ENCODE results near the gene DAO.
"Not testable (repeated sequence)": the region's sequence is repeated elsewhere in the genome, so short reads cannot be mapped to it uniquely, and the experiment has no call there.

Gene DAO

DNA sequence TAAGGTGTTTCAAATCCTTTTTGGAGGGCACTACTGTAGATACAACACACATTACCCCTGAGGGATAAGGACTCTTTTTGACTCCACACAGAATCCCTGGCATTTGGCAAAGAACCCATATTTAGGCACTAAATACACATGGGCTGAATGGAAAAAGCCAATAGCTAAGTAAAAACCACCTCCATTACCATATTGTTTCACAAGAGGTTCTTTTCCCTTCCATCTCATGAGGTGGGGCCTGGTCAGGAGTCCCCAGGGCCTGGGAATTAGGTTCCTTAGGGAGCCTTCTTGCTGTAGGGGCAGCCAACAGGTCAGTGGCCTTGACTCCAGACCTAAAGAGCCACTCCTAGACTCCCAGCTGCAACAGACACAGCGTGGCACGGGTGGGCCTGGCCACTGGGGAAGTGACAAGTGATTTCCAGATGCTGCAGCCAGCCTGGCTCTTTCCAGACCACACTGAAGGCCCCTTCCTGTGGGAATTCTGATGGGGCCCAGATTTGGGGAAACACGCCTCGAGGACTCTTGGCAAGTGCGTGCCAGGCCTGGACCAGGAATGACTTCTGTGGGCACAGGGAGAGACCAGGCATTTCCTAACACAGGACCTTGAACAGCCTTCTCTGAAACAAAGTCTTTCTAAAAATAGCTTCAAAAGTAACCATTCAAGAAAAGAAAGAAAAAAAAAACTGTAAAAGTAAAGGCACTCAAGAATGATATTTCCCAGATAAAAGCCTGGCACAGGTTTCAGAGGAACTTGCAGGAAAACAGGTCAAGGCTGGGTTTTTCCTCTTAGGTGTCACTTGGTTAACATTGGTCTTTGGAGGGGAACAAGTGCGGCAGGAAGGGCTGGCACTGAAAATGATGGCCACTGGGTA lies 40.6 kb upstream of the DAO start:
- H3K9me3 ChIP-seq (replicated peaks; ENCODE audit: low read length), result no peaks in the 10 kb centered on the region
- no peaks in the 10 kb centered on the region for H3K27me3 ChIP-seq (ENCODE audit: control insufficient read depth, insufficient read depth, low read length)
- H3K4me3 ChIP-seq (ENCODE audit: low read length), result peak overlapping the region; percentile 14
- H3K9ac ChIP-seq (ENCODE audit: low read depth, low read length), result peak overlapping the region; percentile 82
- peak overlapping the region; percentile 32 for H3K4me2 ChIP-seq (ENCODE audit: low read length)
- H3K4me1 ChIP-seq (ENCODE audit: control insufficient read depth, insufficient read depth, low read length), result peaks cover 62% of the 10 kb centered on the region
- H3K36me3 ChIP-seq (ENCODE audit: insufficient read depth, low read length), result peaks cover 67% of the 10 kb centered on the region

DNA sequence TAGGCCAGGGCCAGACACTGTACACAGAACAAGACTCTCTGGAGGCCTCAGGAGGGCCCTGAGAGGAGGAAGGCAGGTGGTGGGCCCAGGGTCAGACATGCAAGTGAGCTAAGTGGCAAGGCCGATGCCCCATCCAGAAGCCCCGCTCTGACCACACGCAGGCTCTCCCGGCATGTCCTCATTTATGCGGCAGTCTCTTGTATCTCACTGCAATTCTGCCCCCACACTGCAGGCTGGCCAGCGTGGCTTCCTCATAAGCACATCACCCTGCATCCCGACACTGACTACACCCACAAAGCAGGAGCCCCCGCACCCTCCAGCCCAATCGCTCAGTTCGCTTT lies 40.0 kb upstream of the DAO start:
- peak overlapping the region; percentile 82 for H3K9ac ChIP-seq (ENCODE audit: low read depth, low read length)
- H3K4me2 ChIP-seq (ENCODE audit: low read length), result no peak overlapping the region
- H3K9me3 ChIP-seq (replicated peaks; ENCODE audit: low read length), result no peaks in the 10 kb centered on the region
- peaks cover 64% of the 10 kb centered on the region for H3K36me3 ChIP-seq (ENCODE audit: insufficient read depth, low read length)
- H3K4me3 ChIP-seq (ENCODE audit: low read length), result no peak overlapping the region
- peaks cover 56% of the 10 kb centered on the region for H3K4me1 ChIP-seq (ENCODE audit: control insufficient read depth, insufficient read depth, low read length)
- no peaks in the 10 kb centered on the region for H3K27me3 ChIP-seq (ENCODE audit: control insufficient read depth, insufficient read depth, low read length)

DNA sequence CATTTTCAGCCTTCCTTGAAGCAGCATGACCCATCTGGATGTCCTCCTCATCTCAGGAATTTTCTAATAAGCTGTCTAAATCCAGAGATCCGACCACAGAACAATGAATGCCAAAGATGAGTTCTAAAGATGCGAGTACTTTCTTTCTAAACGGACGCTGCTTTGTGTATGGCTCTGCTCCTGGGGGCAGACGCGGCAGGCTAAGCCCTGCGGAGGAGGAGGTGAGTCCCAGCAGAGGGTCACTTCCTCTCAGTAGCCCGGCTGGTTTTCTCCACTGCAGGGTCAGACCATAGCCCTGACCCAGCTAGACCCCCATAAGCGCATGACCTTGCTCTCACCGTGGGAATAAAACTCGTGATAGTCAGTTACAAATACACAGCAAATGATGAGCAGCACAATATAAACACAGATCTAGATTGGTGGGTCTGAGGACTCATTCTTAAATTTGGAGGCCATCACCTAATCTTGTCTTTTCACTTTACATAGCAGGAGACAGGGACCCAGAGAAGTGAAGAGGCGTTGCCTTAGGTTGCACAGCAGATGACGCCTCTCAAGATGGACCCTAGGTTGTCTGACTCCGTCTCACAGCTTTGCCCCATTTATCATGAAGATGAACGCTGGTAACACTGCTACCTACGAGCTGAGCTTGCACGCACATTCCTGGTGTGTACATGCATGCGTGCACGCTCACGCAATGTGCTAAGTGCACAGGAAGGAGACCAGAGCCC lies 39.1 kb upstream of the DAO start:
- H3K9me3 ChIP-seq (replicated peaks; ENCODE audit: low read length), result no peaks in the 10 kb centered on the region
- no peak overlapping the region for H3K4me3 ChIP-seq (ENCODE audit: low read length)
- H3K27me3 ChIP-seq (ENCODE audit: control insufficient read depth, insufficient read depth, low read length), result no peaks in the 10 kb centered on the region
- H3K4me2 ChIP-seq (ENCODE audit: low read length), result no peak overlapping the region
- H3K36me3 ChIP-seq (ENCODE audit: insufficient read depth, low read length), result peaks cover 64% of the 10 kb centered on the region
- peak overlapping the region; percentile 82 for H3K9ac ChIP-seq (ENCODE audit: low read depth, low read length)
- peaks cover 51% of the 10 kb centered on the region for H3K4me1 ChIP-seq (ENCODE audit: control insufficient read depth, insufficient read depth, low read length)

DNA sequence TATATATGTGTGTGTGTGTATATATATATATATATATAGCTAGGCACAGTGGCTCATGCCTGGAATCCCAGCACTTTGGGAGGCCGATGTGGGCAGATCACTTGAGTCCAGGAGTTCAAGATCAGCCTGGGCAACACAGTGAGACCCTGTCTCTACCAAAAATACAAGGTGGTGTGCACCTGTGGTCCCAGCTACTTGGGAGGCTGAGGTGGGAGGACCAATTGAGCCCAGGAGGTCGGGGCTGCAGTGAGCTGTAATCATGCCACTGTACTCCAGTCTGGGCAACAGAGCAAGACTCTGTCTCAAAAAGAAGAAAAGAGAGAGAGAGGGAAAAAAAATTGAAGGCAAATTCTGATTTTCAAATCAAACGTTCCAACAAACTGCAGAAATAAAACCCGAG lies 38.1 kb upstream of the DAO start:
- H3K4me3 ChIP-seq (ENCODE audit: low read length); H3K9ac ChIP-seq (ENCODE audit: low read depth, low read length); H3K4me2 ChIP-seq (ENCODE audit: low read length); H3K27me3 ChIP-seq (ENCODE audit: control insufficient read depth, insufficient read depth, low read length); H3K9me3 ChIP-seq (replicated peaks; ENCODE audit: low read length): not testable (repeated sequence)
- Histone ChIP-seq H3K36me3 (ENCODE audit: insufficient read depth, low read length) (peaks cover 66% of the 10 kb centered on the region), H3K4me1 (ENCODE audit: control insufficient read depth, insufficient read depth, low read length) (peaks cover 53% of the 10 kb centered on the region)

DNA sequence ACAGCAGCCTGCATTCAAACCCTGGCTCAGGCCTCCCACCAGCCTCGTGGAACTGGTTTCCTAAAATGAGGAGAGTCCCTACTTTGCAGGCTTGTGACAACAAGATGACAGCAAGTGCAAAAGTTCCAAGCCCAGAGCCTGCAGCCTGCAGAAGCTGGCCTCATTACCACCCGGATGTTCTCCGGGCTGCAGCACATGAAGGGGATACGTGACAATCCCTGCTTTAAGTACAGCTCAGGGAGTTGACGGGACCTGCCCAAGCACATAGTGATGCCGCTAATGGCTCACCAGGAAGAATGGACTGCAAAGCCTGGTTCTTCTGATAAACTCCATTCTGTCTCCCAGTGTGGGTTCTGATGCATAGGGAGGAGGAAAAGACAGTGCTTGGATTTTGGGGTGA lies 37.5 kb upstream of the DAO start:
- no peaks in the 10 kb centered on the region for H3K27me3 ChIP-seq (ENCODE audit: control insufficient read depth, insufficient read depth, low read length)
- H3K4me3 ChIP-seq (ENCODE audit: low read length), result no peak overlapping the region
- no peaks in the 10 kb centered on the region for H3K9me3 ChIP-seq (replicated peaks; ENCODE audit: low read length)
- H3K36me3 ChIP-seq (ENCODE audit: insufficient read depth, low read length), result peaks cover 67% of the 10 kb centered on the region
- peaks cover 53% of the 10 kb centered on the region for H3K4me1 ChIP-seq (ENCODE audit: control insufficient read depth, insufficient read depth, low read length)
- no peak overlapping the region for H3K9ac ChIP-seq (ENCODE audit: low read depth, low read length)
- H3K4me2 ChIP-seq (ENCODE audit: low read length), result no peak overlapping the region

DNA sequence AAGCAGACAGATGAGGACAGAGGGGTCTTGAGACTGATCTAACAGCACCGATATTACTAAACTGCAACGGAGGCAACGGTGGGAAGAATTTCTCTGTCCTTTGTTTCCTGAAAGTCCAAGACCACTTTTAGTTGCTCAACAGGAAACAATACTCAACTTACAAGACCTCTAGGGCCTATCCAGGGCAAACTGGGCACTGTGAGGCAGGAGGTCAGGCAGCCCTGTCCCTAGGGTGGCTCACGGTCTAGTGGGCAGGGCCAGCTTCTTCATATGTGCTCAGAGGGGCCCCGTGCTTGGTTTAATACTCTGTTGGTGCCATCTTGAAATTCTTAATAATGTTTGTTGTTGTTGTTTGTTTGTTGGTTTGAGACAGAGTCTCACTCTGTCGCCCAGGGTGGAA lies 36.7 kb upstream of the DAO start:
- Histone ChIP-seq H3K4me1 (ENCODE audit: control insufficient read depth, insufficient read depth, low read length) (peaks cover 46% of the 10 kb centered on the region), H3K27me3 (ENCODE audit: control insufficient read depth, insufficient read depth, low read length) (no peaks in the 10 kb centered on the region), H3K36me3 (ENCODE audit: insufficient read depth, low read length) (peaks cover 75% of the 10 kb centered on the region)

DNA sequence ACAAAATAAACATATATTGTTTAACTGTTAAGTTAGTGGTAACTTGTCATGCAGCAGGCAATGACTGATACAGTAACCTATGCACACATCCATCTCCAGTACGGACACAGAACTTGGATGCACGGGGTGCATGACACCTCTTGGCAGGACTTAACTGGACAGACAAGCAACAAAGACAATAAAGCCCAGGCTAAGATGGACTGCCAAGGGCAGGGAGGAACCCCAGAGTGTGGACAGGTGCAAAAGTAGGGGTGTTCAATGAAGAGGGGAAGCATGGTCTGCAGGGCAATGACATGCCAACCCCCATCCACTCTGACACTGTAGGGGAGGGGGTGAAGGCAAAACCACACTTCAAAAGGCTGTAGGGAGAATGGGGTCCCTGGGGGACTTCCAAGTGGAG lies 34.2 kb upstream of the DAO start:
- peaks cover 69% of the 10 kb centered on the region for H3K36me3 ChIP-seq (ENCODE audit: insufficient read depth, low read length)
- H3K9me3 ChIP-seq (replicated peaks; ENCODE audit: low read length), result no peaks in the 10 kb centered on the region
- H3K4me1 ChIP-seq (ENCODE audit: control insufficient read depth, insufficient read depth, low read length), result peaks cover 32% of the 10 kb centered on the region
- no peak overlapping the region for H3K4me2 ChIP-seq (ENCODE audit: low read length)
- H3K9ac ChIP-seq (ENCODE audit: low read depth, low read length), result peak overlapping the region; percentile 46
- no peaks in the 10 kb centered on the region for H3K27me3 ChIP-seq (ENCODE audit: control insufficient read depth, insufficient read depth, low read length)
- no peak overlapping the region for H3K4me3 ChIP-seq (ENCODE audit: low read length)

More for the DNA sequence above, 36.7 kb upstream of the DAO start:
- Histone ChIP-seq H3K9me3 (replicated peaks; ENCODE audit: low read length) (no peaks in the 10 kb centered on the region), H3K4me3 (ENCODE audit: low read length) (no peak overlapping the region), H3K4me2 (ENCODE audit: low read length) (no peak overlapping the region), H3K9ac (ENCODE audit: low read depth, low read length) (no peak overlapping the region)

DNA sequence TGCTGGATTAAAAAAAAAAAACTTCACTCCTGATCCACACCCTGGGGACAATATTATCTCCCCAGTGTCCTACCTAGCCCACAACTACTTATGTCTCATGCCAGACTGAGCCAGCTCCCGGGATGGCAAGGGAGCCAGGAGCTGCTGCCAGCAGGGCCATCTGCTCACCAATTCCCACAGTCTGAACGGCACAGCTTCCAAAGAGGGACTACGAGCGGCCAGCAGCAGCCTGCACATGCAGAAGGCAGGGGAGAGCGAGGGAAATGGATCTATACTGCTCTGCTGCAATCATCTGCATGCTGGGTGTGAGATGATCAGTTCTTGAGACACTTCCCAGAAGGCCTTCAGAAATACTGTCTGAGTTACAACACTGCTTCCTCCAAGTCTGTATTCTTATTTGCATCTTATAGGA lies 33.6 kb upstream of the DAO start:
- H3K4me2 ChIP-seq (ENCODE audit: low read length), result peak overlapping the region; percentile 11
- no peaks in the 10 kb centered on the region for H3K9me3 ChIP-seq (replicated peaks; ENCODE audit: low read length)
- H3K27me3 ChIP-seq (ENCODE audit: control insufficient read depth, insufficient read depth, low read length), result no peaks in the 10 kb centered on the region
- peak overlapping the region; percentile 46 for H3K9ac ChIP-seq (ENCODE audit: low read depth, low read length)
- H3K4me1 ChIP-seq (ENCODE audit: control insufficient read depth, insufficient read depth, low read length), result peaks cover 34% of the 10 kb centered on the region
- peaks cover 70% of the 10 kb centered on the region for H3K36me3 ChIP-seq (ENCODE audit: insufficient read depth, low read length)
- no peak overlapping the region for H3K4me3 ChIP-seq (ENCODE audit: low read length)

DNA sequence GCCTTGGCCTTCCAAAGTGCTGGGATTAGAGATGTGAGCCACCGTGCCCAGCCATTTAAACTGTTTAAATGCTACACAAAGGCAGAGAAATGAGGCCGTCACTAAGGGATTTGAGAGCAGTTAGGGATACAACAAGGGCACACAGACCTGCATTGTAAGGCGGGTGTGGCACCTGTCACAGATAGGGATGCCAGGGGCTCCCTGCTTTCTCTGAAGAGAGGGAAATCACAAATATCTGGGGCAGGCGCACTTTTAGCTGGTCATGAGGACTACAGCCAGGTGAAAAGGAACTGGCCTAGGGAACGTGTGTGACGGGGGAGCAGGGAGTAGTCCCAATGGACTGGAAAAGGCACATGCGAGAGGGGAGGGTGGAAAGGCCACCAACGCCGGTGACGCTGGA lies 32.2 kb upstream of the DAO start:
- H3K4me1 ChIP-seq (ENCODE audit: control insufficient read depth, insufficient read depth, low read length), result peaks cover 48% of the 10 kb centered on the region
- no peaks in the 10 kb centered on the region for H3K9me3 ChIP-seq (replicated peaks; ENCODE audit: low read length)
- H3K9ac ChIP-seq (ENCODE audit: low read depth, low read length), result no peak overlapping the region
- no peak overlapping the region for H3K4me3 ChIP-seq (ENCODE audit: low read length)
- no peak overlapping the region for H3K4me2 ChIP-seq (ENCODE audit: low read length)
- peaks cover 72% of the 10 kb centered on the region for H3K36me3 ChIP-seq (ENCODE audit: insufficient read depth, low read length)
- H3K27me3 ChIP-seq (ENCODE audit: control insufficient read depth, insufficient read depth, low read length), result no peaks in the 10 kb centered on the region

DNA sequence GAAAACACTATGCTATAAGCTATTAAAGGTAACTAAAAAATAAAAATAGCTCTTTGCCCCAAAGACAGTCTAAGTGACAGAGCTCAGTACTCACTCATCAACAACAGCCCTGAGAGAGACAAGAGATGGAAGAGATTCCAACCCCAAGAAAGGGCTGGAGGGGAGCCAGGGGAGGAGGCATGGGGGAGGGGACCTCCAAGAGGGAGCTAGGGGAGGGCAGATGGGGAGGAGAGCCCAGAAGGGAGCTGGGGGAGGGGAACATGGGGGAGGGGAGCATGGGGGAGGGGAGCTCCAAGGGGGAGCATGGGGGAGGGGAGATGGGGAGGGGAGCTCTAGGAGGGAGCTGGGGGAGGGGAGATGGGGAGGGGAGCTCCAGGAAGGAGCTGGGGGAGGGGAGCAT lies 30.2 kb upstream of the DAO start:
- H3K4me1 ChIP-seq (ENCODE audit: control insufficient read depth, insufficient read depth, low read length), result peaks cover 62% of the 10 kb centered on the region
- H3K36me3 ChIP-seq (ENCODE audit: insufficient read depth, low read length), result peaks cover 65% of the 10 kb centered on the region

DNA sequence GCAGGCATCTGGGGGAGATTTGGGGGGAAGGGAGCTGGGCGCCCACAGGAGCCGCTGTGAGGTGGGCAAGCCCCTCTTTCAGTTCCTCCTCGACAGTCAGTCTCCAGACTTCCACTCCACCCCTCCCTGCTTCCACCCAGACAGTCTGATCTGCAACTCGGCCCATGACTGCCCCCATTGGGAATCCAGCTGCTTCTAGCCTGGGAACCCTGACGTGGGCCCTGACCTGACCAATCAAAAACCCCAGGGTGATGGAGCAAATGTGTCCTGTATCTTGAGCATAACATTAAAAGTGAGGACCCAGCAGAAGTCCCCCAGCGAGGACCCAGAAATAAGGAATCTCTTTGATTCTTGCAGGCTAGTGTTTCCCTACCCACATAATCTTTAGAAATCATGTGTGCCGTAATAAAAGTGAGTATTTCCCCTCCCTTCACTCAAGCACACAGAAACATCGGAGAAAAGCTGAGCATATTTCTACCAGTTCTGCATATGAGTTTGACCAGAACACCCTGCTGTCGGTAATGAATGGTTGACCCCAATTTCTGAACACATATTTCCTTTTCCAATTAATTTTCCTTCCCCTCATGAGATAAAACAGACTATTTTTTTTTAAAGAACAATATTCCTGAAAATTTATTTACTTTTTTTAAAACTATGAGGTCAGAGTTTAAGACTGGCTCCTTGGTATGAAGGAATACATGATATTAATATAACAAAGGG lies 28.9 kb upstream of the DAO start:
- H3K4me2 ChIP-seq (ENCODE audit: low read length), result peak overlapping the region; percentile 22
- H3K4me3 ChIP-seq (ENCODE audit: low read length), result no peak overlapping the region
- peaks cover 63% of the 10 kb centered on the region for H3K36me3 ChIP-seq (ENCODE audit: insufficient read depth, low read length)
- H3K4me1 ChIP-seq (ENCODE audit: control insufficient read depth, insufficient read depth, low read length), result peaks cover 70% of the 10 kb centered on the region
- no peaks in the 10 kb centered on the region for H3K27me3 ChIP-seq (ENCODE audit: control insufficient read depth, insufficient read depth, low read length)
- peak overlapping the region; percentile 97 for H3K9ac ChIP-seq (ENCODE audit: low read depth, low read length)
- H3K9me3 ChIP-seq (replicated peaks; ENCODE audit: low read length), result peaks cover 2% of the 10 kb centered on the region

More for the DNA sequence above, 30.2 kb upstream of the DAO start:
- H3K9ac ChIP-seq (ENCODE audit: low read depth, low read length), result no peak overlapping the region
- no peaks in the 10 kb centered on the region for H3K27me3 ChIP-seq (ENCODE audit: control insufficient read depth, insufficient read depth, low read length)
- H3K9me3 ChIP-seq (replicated peaks; ENCODE audit: low read length), result no peaks in the 10 kb centered on the region
- no peak overlapping the region for H3K4me2 ChIP-seq (ENCODE audit: low read length)
- no peak overlapping the region for H3K4me3 ChIP-seq (ENCODE audit: low read length)
